GM19397 (cell line): ENCODE data around the gene PRPF40B.

Experiments used
- ATAC-seq: cut with Tn5 transposase; IDR thresholded peaks from one replicate; pipeline ENCODE4 v1.9.1; 2021; ENCODE audit warnings: mild to moderate bottlenecking, moderate library complexity; ENCODE audit not compliant: unreplicated experiment

The PRPF40B gene

DNA sequence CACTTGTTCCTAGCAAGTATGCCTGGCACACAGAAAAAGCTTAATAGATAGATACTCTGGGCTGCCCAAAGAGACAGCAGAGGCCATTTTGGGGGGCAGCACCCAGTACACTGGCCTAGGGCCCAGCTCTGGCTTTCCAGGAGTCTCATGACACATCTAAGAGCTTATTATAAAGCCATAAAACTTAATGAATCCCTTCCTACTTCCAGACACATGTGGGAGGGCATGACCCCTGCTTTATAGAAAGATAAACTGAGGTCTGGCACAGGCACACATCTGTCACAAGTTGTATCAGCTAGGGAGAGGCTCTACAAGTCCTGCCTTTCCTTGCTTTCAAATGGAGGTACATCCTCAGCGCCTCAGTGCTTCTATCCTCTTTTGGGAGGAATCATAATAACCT is 56.7 kb downstream of the PRPF40B start:
- no peak for ATAC-seq

DNA sequence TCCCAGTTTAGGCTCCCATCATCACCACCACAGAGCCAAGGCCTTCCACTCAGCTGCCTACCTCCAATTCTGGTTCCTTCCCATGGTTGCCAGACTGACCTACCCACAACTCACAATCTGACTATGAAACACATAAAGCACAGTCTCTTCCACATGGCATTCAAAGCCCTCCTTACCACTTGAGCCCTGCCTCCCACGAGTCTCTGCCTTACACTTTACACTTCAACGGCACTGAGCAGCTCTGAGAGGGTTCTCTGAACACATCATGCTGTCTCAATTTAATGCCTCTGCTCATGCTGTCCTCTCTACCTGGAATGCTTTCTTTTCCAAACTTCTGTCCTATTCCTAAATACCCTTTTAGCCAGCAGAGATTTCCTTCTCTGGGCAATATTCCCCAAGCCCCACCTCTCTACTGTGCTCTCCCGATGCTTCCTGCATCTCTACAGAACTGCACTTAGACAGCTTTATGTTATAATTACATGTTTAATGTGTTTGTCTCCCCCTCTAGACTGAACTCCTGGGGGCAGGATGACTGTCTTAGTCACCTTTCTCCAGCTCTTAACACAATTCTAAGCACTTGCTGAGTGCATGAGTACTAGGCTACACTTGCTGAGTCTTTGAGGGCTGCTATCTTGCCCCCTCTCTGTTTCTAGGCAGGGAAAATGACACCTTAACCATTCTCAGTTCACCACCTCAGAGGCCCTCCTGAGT is 60.4 kb downstream of the PRPF40B start:
- no peak for ATAC-seq

- ATAC-seq: no peak
Observed at GRCh38 chr12:49684310-49684854, 61.0 kb downstream of the PRPF40B start.

DNA sequence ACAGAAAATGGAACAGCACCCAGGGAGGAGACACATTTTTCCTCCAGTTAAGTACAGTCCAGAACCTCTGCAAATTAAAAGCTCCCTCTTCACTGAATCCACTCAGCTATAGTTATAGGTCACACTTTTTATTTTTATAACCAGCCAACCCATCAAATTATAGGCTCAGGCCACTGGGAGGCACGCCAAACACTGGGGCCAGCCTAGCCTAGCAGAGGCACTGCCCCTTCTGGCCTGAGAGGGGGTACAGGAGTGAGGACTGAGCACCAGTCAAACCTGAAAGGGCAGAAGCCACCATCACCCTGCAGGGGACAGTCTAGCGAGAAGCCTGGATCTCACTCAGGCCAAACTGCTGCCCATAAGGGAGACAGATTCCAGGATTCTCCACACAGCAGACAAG is 64.6 kb downstream of the PRPF40B start:
- no peak for ATAC-seq

GRCh38 chr12:49689237-49689636 is 65.9 kb downstream of the PRPF40B start:
- no peak for ATAC-seq

DNA sequence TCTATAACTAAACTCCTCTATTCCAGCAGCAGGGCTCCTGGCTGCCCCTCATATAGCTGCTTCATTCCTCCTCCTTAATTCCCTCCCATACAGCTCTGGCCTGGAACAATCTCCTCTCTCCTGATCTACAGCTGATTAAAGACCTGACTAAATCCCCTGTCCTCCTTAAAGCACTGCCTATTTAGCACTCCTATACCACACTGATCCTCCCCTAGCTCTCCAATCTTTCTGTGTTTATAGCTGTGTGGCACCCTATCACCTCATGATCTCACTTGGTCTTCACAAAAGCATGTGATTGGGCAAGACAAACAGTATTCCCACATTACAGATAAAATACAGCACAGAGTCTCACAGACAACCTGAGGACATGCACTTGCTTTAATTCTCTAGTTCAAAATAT is 66.4 kb downstream of the PRPF40B start:
- no peak for ATAC-seq

- ATAC-seq: no peak
Observed at GRCh38 chr12:49692851-49693250, 69.5 kb downstream of the PRPF40B start.

DNA sequence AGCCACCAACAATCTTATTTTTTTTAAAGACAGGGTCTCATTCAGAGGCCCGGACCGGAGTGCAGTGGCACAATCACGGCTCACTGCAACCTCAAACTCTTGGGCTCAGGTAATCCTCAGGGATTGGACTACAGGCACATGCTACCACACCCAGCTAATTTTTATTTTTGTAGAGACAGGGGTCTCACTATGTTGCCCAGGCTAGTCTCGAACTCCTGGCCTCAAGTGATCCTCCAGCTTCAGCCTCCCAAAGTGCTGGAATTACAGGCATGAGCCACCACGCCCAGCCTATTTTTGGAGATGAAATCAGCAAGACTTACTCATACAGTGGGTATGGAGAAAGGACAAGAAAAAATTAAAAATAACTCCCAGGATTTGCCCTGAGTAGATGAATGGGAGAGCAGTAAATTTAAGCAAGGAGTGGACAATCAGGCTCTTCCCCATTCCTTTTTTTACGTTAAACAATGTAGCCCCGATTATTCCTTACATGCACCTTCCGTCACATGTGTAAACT is 70.6 kb downstream of the PRPF40B start:
- no peak for ATAC-seq
